B cell (primary cell): ENCODE data around the gene FOXP4. TPM values are rescaled to one million over a fixed set of nuclear protein-coding genes. Genes with fewer than 3 reads are reported as not detected.
A peak's percentile ranks its signal among the peaks of the same experiment; 100 is the strongest.

ENCODE experiments used
- ATAC-seq: fragments of 200-7000 bp; cut with Tn5 transposase; one replicate; pipeline ENCODE4 v1.10.0; 2021; ENCODE audit warnings: low read depth, mild to moderate bottlenecking, moderate number of reproducible peaks, moderate library complexity
- CTCF ChIA-PET: fragments of 350-600 bp; sonication (Branson Sonifier 250); formaldehyde crosslinking; loops from one replicate; lab custom pipeline; 2021; ENCODE audit warnings: antibody characterized with exemption, inconsistent platforms; lab: Charles Lee
- POLR2A ChIA-PET: fragments of 350-600 bp; sonication (Branson Sonifier 250); formaldehyde crosslinking; loops from one replicate; lab custom pipeline; 2021; ENCODE audit warnings: antibody characterized with exemption; lab: Charles Lee
- DNase-seq: peaks from one replicate; pipeline ENCODE4 v3.0.0; 2013
- H2AFZ ChIP-seq: 2 replicates; pipeline ENCODE4 v1.6.1; 2012; ENCODE audit warnings: mild to moderate bottlenecking, low read depth, low read length; ENCODE audit not compliant: insufficient read depth, poor library complexity, severe bottlenecking
- H3K27ac ChIP-seq, 2 donors: 1 replicate in 1 of 2; 2 replicates in 1 of 2; pipeline ENCODE4 v1.5.1; 2012 to 2013; ENCODE audit warnings: low read length in 2 of 2, mild to moderate bottlenecking in 2 of 2, moderate library complexity in 1 of 2
- H3K27me3 ChIP-seq, 4 experiments: fragments of 200-600 bp in 1 of 4; sonication (generic) in 1 of 4; replicated peaks in 1 of 4; 1 replicate in 2 of 4; 2 replicates in 2 of 4; pipeline versions ENCODE4 v1.6.1 to v1.7.0; 2013 to 2016; ENCODE audit warnings: low read length in 3 of 4, mild to moderate bottlenecking in 2 of 4, mixed read lengths in 1 of 4, moderate library complexity in 1 of 4; ENCODE audit not compliant: insufficient read depth in 4 of 4, control insufficient read depth in 3 of 4; ENCODE audit errors: control extremely low read depth in 1 of 4
- H3K36me3 ChIP-seq, 2 experiments: replicated peaks in 1 of 2; 1 replicate in 1 of 2; 2 replicates in 1 of 2; pipeline versions ENCODE4 v1.6.1 to v1.7.1; 2013; ENCODE audit warnings: low read length in 1 of 2; ENCODE audit not compliant: insufficient read depth in 2 of 2, control insufficient read depth in 1 of 2; ENCODE audit errors: control extremely low read depth in 1 of 2, extremely low read depth in 1 of 2
- H3K4me1 ChIP-seq, 2 donors: fragments of 200-600 bp in 1 of 2; sonication (generic) in 1 of 2; 1 replicate in 1 of 2; 2 replicates in 1 of 2; pipeline versions ENCODE4 v1.5.1 to v1.6.1; 2013 to 2017; ENCODE audit warnings: low read length in 2 of 2; ENCODE audit not compliant: control insufficient read depth in 2 of 2, insufficient read depth in 2 of 2
- H3K4me2 ChIP-seq: replicated peaks from 2 replicates; pipeline ENCODE3; 2012; ENCODE audit warnings: mild to moderate bottlenecking, low read depth, low read length; ENCODE audit not compliant: poor library complexity, severe bottlenecking
- H3K4me3 ChIP-seq, 5 experiments: fragments of 200-600 bp in 1 of 5; sonication (generic) in 1 of 5; 1 replicate in 3 of 5; 2 replicates in 2 of 5; pipeline versions ENCODE4 v1.5.1 to v1.7.0; 2011 to 2016; ENCODE audit warnings: low read length in 4 of 5, mild to moderate bottlenecking in 4 of 5, low read depth in 2 of 5, control low read depth in 1 of 5, moderate library complexity in 1 of 5; ENCODE audit not compliant: insufficient read depth in 1 of 5; ENCODE audit errors: control extremely low read depth in 1 of 5, extremely low read depth in 1 of 5
- H3K79me2 ChIP-seq: fragments of 200-600 bp; sonication (generic); one replicate; pipeline ENCODE4 v1.6.0; 2016; ENCODE audit warnings: low read length; ENCODE audit not compliant: control insufficient read depth, insufficient read depth
- H3K9ac ChIP-seq: fragments of 200-600 bp; sonication (generic); 2 replicates; pipeline ENCODE4 v1.6.1; 2017; ENCODE audit warnings: mild to moderate bottlenecking, low read length, moderate library complexity
- H3K9me3 ChIP-seq, 3 donors: one replicate each; pipeline versions ENCODE4 v1.6.1 to v1.7.1; 2013; ENCODE audit warnings: low read length in 2 of 3; ENCODE audit not compliant: control insufficient read depth in 2 of 3, insufficient read depth in 1 of 3; ENCODE audit errors: control extremely low read depth in 1 of 3
- H4K20me1 ChIP-seq: 2 replicates; pipeline ENCODE4 v1.6.0; 2012; ENCODE audit warnings: mild to moderate bottlenecking, low read length; ENCODE audit not compliant: insufficient read depth, control insufficient read depth, poor library complexity, severe bottlenecking
- H3K27ac Mint-ChIP-seq: one replicate; pipeline ENCODE4 v1.8.0; 2021; ENCODE audit warnings: mixed read lengths
- H3K27me3 Mint-ChIP-seq: one replicate; pipeline ENCODE4 v1.8.0; 2021; ENCODE audit warnings: mixed read lengths
- H3K4me1 Mint-ChIP-seq: one replicate; pipeline ENCODE4 v1.8.0; 2021; ENCODE audit warnings: mixed read lengths
- H3K4me3 Mint-ChIP-seq: one replicate; pipeline ENCODE4 v1.8.0; 2021; ENCODE audit warnings: mixed read lengths
- H3K9me3 Mint-ChIP-seq: one replicate; pipeline ENCODE4 v1.8.0; 2022; ENCODE audit warnings: mixed read lengths; ENCODE audit not compliant: insufficient read depth
- EZH2 ChIP-seq: IDR thresholded peaks from 2 replicates; pipeline ENCODE4 v1.6.1; 2012; ENCODE audit warnings: borderline replicate concordance, low read depth, mild to moderate bottlenecking, moderate library complexity, low read length; ENCODE audit not compliant: insufficient read depth, poor library complexity, severe bottlenecking
- WGBS: methylation state at CpG from one replicate; pipeline ENCODE4 v1.1.5; 2013; ENCODE audit warnings: missing lambda C conversion rate; ENCODE audit not compliant: insufficient coverage; 5-methylcytosine and 5-hydroxymethylcytosine counted together
- intact Hi-C: fragments of 100-400 bp; cut with micrococcal nuclease; formaldehyde crosslinking; loops from one replicate; pipeline ENCODE4 v1.10.0; 2022
- polyA plus RNA-seq: library from polyadenylated mRNA; depleted of rRNA; stranded (reverse); fragments of >200 nt; gene quantifications from 2 replicates; pipeline ENCODE4 v1.2.3, GENCODE V29; 2012
- total RNA-seq, 2 donors: library from RNA; stranded (reverse); fragments of 120-200 nt in 1 of 2; gene quantifications; 1 replicate in 1 of 2; 2 replicates in 1 of 2; pipeline versions ENCODE4 v1.2.3 to v1.2.4, GENCODE V29; 2013 to 2022
- TF ChIP-seq, protein P1 (sequence below): fragments of 200-600 bp; IDR thresholded peaks from one replicate; pipeline ENCODE4 v1.8.0; 2022; ENCODE audit warnings: antibody characterized with exemption, mild to moderate bottlenecking

FOXP4 gene
- total and polyA plus RNA-seq, 2 donors (not counting 1 experiment from before 2014, with no cell fraction given), result 17.0 to 38.7 TPM

DNA sequence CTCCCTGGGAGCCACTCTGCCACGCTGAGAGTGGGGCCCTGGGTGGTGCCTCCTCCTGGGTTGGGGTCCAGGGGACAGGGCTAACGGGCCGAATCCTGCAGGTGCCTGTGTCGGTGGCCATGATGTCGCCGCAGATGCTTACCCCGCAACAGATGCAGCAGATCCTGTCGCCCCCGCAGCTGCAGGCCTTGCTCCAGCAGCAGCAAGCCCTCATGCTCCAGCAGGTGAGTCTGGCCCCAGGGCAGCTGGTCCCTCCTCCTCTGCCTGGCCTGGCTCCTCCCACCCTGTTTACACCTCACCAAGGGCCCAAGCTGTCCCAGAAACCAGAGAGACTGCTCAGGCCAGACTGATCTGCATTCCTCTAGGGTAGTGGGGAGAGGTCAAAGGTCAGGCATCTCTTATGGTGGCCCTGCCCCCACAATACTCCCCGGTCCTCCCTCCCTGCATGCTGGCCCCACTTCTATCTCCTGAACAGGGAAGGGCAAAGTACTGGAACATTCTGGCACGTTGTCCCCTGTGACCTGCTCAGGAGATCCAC lies 38.6 kb downstream of the FOXP4 start:
- H3K36me3 ChIP-seq, result peaks cover 0 to 17% of the 10 kb centered on the region in 2 experiments
- 82% methylated on average over 10 of the region's 11 CpGs for WGBS
- H3K4me1 ChIP-seq, result no peaks in the 10 kb centered on the region
- no peak overlapping the region for H3K4me2 ChIP-seq
- ChIA-PET POLR2A (no interaction called here), CTCF (interaction anchor here (1.0 to 1.1 kb wide), 3 partner anchors 10 to 142 kb away, joined by 3 to 4 read pairs (median 3); no protein-coding TSS in a partner anchor)
- Mint-ChIP-seq H3K4me3 (no peak overlapping the region), H3K9me3 (no peaks in the 10 kb centered on the region), H3K27ac (no peak overlapping the region), H3K27me3 (no peaks in the 10 kb centered on the region), H3K4me1 (no peaks in the 10 kb centered on the region)
- H4K20me1 ChIP-seq, result peaks cover 4% of the 10 kb centered on the region
- H3K9me3 ChIP-seq, result no peaks in the 10 kb centered on the region
- H3K27me3 ChIP-seq, result no peaks in the 10 kb centered on the region
- H3K4me3 ChIP-seq, result no peak overlapping the region
- intact Hi-C loops, result no loop called here
- no peak for DNase-seq
- H3K79me2 ChIP-seq, result no peaks in the 10 kb centered on the region
- H3K27ac ChIP-seq, result no peak overlapping the region
- no peak for ATAC-seq
- H3K9ac ChIP-seq, result no peak overlapping the region
- no peak overlapping the region for H2AFZ ChIP-seq
- TF ChIP-seq, protein P1, sequence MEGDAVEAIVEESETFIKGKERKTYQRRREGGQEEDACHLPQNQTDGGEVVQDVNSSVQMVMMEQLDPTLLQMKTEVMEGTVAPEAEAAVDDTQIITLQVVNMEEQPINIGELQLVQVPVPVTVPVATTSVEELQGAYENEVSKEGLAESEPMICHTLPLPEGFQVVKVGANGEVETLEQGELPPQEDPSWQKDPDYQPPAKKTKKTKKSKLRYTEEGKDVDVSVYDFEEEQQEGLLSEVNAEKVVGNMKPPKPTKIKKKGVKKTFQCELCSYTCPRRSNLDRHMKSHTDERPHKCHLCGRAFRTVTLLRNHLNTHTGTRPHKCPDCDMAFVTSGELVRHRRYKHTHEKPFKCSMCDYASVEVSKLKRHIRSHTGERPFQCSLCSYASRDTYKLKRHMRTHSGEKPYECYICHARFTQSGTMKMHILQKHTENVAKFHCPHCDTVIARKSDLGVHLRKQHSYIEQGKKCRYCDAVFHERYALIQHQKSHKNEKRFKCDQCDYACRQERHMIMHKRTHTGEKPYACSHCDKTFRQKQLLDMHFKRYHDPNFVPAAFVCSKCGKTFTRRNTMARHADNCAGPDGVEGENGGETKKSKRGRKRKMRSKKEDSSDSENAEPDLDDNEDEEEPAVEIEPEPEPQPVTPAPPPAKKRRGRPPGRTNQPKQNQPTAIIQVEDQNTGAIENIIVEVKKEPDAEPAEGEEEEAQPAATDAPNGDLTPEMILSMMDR, result no peak
- TF ChIP-seq EZH2, result no peak

DNA sequence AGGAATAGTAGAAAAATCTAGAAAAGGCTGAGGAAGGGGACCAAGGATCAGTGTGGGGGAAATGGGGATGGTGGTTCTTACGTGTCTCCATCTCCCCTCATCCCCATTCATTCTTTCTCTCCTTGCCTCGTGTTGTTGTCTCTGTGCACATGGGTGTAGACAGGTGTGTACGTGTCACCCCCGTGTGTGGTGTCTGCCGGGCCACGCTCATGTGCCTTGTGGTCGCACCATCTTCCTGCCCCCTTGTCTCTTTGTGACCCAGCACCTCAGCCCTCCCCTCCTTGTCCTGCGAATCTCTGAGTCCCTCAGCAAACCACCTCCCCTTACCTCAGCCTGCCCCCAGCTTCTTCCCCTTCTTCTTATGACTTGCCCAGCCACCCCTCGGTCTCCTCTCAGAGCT lies 39.4 kb downstream of the FOXP4 start:
- ChIA-PET POLR2A (no interaction called here), CTCF (interaction anchor here (1.0 to 1.1 kb wide), 3 partner anchors 9 to 218 kb away, joined by 3 to 4 read pairs (median 3); no protein-coding TSS in a partner anchor)
- intact Hi-C loops, result no loop called here
- no peaks in the 10 kb centered on the region for H3K79me2 ChIP-seq
- H3K4me3 Mint-ChIP-seq, result no peak overlapping the region
- TF ChIP-seq EZH2, result no peak
- TF ChIP-seq, protein P1, result no peak
- H2AFZ ChIP-seq, result no peak overlapping the region
- no peaks in the 10 kb centered on the region for H3K4me1 ChIP-seq
- H3K4me2 ChIP-seq, result no peak overlapping the region
- H3K4me1 Mint-ChIP-seq, result no peaks in the 10 kb centered on the region
- peak overlapping the region; percentile 53 for H3K27ac Mint-ChIP-seq
- no peak overlapping the region for H3K9ac ChIP-seq
- no peaks in the 10 kb centered on the region for H3K27me3 ChIP-seq
- H3K27ac ChIP-seq, result no peak overlapping the region
- ATAC-seq, result no peak
- H3K27me3 Mint-ChIP-seq, result no peaks in the 10 kb centered on the region
- no peaks in the 10 kb centered on the region for H3K9me3 ChIP-seq
- peaks cover 0 to 21% of the 10 kb centered on the region in 2 experiments for H3K36me3 ChIP-seq
- no peak overlapping the region for H3K4me3 ChIP-seq
- peaks cover 4% of the 10 kb centered on the region for H4K20me1 ChIP-seq
- WGBS, result 70% methylated on average over 6 of the region's 9 CpGs
- no peak for DNase-seq
- H3K9me3 Mint-ChIP-seq, result no peaks in the 10 kb centered on the region
